Measurements from ENCODE around the gene SOCS7.

GRCh38 chr17:38338535-38338934 is 13.1 kb upstream of the SOCS7 start:
- TF ChIP-seq, protein P1, sequence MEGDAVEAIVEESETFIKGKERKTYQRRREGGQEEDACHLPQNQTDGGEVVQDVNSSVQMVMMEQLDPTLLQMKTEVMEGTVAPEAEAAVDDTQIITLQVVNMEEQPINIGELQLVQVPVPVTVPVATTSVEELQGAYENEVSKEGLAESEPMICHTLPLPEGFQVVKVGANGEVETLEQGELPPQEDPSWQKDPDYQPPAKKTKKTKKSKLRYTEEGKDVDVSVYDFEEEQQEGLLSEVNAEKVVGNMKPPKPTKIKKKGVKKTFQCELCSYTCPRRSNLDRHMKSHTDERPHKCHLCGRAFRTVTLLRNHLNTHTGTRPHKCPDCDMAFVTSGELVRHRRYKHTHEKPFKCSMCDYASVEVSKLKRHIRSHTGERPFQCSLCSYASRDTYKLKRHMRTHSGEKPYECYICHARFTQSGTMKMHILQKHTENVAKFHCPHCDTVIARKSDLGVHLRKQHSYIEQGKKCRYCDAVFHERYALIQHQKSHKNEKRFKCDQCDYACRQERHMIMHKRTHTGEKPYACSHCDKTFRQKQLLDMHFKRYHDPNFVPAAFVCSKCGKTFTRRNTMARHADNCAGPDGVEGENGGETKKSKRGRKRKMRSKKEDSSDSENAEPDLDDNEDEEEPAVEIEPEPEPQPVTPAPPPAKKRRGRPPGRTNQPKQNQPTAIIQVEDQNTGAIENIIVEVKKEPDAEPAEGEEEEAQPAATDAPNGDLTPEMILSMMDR (IDR thresholded peaks at IDR 0.05) = no peak
- TF ChIP-seq POLR2A (IDR thresholded peaks at IDR 0.05) = no peak
